Measurements from ENCODE around the gene TRRAP.

DNA sequence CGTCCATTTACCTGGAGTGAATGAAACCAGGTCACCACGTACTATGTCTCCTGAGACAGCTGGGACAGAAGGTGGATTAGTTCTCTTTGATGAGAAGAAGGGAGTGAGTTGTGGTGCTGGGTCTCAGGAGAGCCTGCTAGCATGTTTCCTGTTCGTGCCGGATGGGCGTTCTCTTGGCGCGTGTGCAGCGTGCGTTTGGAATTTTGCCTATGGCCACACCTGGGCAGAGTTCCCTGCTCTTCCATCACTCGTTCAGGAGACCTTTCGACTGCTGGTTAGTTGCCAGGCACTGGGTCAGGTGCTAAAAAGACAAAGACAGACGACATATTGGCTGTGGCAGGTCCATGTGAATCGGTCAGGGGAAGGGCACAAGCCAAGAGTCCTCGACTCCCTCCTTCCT lies 90.3 kb downstream of the TRRAP start:
- TF ChIP-seq, protein P1, sequence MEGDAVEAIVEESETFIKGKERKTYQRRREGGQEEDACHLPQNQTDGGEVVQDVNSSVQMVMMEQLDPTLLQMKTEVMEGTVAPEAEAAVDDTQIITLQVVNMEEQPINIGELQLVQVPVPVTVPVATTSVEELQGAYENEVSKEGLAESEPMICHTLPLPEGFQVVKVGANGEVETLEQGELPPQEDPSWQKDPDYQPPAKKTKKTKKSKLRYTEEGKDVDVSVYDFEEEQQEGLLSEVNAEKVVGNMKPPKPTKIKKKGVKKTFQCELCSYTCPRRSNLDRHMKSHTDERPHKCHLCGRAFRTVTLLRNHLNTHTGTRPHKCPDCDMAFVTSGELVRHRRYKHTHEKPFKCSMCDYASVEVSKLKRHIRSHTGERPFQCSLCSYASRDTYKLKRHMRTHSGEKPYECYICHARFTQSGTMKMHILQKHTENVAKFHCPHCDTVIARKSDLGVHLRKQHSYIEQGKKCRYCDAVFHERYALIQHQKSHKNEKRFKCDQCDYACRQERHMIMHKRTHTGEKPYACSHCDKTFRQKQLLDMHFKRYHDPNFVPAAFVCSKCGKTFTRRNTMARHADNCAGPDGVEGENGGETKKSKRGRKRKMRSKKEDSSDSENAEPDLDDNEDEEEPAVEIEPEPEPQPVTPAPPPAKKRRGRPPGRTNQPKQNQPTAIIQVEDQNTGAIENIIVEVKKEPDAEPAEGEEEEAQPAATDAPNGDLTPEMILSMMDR (IDR thresholded peaks at IDR 0.05 in 8 of 11, conservative IDR thresholded peaks at IDR 0.05 in 3 of 11): no peak
- no peak for TF ChIP-seq POLR2A (IDR thresholded peaks at IDR 0.05)
